DOHH2 (cell line): ENCODE measurements around the gene SFTA2.

Experiments used
- EZH2phosphoT487 ChIP-seq: fragments of 200-600 bp; sonication (generic); IDR thresholded peaks from 2 replicates; pipeline ENCODE4 v1.6.1; 2017; ENCODE audit warnings: borderline replicate concordance, mild to moderate bottlenecking, antibody characterized with exemption, low read length, moderate library complexity, mixed read lengths
- TF ChIP-seq, protein P1 (sequence below): fragments of 200-600 bp; sonication (generic); IDR thresholded peaks from one replicate; pipeline ENCODE4 v1.5.1; 2014; ENCODE audit warnings: antibody characterized with exemption, mild to moderate bottlenecking, low read depth, low read length; ENCODE audit not compliant: poor library complexity, severe bottlenecking

DNA sequence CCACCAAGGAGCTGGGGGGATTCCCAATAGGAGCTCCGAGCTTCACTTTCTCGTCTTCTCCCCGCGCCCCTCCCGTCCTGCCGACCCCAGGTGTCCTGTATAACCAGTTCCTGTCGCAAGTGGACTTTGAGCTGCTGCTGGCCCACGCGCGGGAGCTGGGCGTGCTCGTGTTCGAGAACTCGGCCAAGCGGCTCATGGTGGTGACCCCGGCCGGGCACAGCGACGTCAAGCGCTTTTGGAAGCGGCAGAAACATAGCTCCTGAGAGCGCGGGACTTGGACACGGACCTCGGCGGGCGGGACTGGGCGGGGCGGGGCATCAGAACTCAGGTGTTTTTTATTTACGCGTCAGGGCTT lies 18.3 kb downstream of the SFTA2 start:
- TF ChIP-seq, protein P1, sequence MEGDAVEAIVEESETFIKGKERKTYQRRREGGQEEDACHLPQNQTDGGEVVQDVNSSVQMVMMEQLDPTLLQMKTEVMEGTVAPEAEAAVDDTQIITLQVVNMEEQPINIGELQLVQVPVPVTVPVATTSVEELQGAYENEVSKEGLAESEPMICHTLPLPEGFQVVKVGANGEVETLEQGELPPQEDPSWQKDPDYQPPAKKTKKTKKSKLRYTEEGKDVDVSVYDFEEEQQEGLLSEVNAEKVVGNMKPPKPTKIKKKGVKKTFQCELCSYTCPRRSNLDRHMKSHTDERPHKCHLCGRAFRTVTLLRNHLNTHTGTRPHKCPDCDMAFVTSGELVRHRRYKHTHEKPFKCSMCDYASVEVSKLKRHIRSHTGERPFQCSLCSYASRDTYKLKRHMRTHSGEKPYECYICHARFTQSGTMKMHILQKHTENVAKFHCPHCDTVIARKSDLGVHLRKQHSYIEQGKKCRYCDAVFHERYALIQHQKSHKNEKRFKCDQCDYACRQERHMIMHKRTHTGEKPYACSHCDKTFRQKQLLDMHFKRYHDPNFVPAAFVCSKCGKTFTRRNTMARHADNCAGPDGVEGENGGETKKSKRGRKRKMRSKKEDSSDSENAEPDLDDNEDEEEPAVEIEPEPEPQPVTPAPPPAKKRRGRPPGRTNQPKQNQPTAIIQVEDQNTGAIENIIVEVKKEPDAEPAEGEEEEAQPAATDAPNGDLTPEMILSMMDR, result no peak
- no peak for TF ChIP-seq EZH2phosphoT487
